Stimulated activated CD8-positive, alpha-beta memory T cell treated with anti-CD3 and anti-CD28 coated beads, Interleukin-15, amount 100 ng/mL, for 48 hours (primary cell): ENCODE measurements around the gene WDR90.

Experiments used
- DNase-seq, 2 donors: peaks; one replicate each; pipeline ENCODE4 v3.0.0-alpha.2; 2020; ENCODE audit warnings: low read depth in 2 of 2

WDR90 gene

DNA sequence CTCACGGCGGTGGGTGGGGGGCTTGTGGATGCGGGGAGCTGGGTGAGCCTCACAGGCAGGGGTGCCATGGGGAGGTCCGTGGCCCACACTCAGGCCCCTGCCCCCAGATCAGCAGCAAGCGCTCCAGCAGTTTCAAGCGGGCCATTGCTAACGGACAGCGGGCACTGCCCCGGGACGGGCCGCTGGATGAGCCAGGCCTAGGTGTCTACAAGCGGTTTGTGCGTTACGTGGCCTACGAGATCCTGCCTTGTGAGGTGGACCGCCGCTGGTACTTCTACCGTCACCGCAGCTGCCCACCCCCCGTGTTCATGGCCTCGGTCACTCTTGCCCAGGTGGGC is 27.4 kb downstream of the WDR90 start:
- DNase-seq, result no peak

DNA sequence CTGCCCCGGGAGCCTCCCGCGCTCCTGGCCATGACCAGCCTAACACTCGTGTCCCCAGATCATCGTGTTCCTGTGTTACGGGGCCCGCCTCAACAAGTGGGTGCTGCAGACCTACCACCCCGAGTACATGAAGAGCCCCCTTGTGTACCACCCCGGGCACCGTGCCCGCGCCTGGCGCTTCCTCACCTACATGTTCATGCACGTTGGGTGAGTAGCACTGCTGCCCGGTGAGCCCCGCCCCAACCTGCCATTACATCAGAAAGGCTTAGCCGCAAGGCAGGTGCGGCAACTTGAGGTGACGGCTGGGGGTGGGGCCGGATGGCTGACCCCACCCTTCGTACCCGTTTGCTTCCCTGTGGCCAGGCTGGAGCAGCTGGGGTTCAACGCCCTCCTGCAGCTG is 27.7 kb downstream of the WDR90 start:
- DNase-seq, result no peak

DNA sequence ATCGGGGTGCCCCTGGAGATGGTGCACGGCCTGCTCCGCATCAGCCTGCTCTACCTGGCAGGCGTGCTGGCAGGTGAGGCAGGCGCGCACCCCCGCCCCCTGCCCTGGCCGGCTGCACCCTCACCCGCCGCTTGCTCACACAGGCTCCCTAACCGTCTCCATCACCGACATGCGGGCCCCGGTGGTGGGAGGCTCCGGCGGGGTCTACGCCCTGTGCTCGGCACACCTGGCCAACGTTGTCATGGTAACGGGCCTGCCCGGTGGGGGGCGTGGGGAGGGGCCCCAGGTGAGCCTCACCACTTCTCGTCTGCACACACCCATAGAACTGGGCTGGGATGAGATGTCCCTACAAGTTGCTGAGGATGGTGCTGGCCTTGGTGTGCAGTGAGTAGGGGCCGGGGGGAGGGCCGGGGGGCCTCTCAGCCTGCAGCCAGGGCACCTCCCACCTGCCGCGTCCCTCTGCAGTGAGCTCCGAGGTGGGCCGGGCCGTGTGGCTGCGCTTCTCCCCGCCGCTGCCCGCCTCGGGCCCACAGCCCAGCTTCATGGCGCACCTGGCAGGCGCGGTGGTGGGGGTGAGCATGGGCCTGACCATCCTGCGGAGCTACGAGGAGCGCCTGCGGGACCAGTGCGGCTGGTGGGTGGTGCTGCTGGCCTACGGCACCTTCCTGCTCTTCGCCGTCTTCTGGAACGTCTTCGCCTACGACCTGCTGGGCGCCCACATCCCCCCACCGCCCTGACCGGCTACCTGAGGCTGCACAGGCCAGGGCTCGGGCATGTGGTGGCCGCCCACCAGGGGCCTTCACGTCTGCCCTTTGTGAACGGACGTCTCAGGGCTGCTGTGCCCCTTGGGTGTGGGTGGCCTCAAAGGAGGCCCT is 28.4 kb downstream of the WDR90 start:
- no peak for DNase-seq

DNA sequence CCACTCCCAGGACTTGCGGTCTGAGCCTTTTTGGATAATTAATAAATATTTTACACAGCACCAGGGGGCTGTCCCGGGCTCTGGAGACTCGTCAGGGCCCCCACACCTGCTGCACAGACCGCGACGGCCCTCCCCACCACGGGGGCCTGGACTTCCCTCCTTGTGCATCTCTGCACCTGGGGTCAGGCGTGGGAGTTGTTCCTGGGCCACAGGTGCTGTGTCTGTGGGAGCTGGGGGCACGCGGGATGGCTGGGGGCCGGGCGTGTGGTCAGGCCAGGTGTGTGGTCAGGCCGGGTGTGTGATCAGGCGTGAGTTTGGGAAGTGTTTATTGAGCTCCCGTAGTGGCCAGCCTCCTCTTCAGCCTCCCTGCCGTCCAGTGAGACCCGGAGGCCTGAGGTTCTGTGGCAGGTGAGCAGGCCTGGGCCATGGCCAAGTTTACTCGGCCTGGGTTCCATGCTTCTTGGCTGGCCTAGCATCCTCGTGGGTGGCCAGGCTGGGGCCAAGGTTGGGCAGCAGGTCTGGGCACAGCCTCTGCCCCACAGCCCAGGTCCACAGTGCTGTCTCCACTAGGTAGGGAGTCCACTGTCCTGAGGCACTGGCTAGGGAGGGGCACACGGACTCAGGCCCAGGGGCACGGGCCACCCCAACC is 29.2 kb downstream of the WDR90 start:
- DNase-seq, result no peak

DNA sequence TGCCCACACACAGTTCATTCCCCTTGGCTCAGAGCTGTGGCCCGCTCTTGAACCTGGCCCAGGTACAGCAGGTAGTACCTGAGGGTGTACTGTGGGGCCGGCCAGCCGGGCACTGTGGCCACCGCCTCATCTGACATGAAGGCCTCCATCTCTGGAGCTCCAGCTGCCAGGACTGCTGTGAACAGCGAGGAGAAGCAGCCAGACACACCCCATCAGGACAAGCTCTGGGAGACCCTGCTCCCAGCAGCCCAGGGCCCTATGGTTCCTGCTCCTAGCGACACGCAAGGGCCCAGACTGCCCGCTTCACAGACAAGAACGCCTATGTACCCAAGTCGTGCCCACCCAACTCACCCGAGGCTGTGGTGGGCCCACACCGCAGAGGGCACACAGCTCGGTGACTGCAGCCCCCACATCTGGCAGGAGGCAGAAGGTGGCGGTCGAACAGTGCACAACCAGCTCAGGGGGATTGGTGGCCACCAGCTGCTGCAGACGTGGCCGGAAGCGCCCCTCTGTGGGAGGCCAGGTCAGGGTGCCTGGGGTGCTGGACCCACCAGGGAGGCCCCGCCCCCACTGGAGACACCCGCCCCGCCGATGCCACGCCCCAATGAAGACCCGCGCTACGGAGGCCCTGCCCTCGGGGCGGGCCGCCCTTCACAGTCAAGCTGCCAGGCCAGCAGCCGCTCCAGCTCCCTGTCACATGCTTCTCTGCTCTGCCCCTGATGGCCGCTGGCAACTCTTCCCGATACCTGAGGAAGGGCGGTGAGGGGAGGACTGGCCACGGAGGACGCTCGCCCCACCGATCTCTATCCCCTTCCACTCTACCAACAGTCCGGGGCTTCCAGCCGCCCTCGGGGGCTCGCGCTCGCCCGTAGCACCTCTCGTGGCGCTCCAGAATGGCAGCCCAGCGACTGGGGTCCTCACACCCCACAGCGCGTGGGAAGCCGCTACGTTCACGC is 30.0 kb downstream of the WDR90 start:
- DNase-seq, result peak; percentile 49

DNA sequence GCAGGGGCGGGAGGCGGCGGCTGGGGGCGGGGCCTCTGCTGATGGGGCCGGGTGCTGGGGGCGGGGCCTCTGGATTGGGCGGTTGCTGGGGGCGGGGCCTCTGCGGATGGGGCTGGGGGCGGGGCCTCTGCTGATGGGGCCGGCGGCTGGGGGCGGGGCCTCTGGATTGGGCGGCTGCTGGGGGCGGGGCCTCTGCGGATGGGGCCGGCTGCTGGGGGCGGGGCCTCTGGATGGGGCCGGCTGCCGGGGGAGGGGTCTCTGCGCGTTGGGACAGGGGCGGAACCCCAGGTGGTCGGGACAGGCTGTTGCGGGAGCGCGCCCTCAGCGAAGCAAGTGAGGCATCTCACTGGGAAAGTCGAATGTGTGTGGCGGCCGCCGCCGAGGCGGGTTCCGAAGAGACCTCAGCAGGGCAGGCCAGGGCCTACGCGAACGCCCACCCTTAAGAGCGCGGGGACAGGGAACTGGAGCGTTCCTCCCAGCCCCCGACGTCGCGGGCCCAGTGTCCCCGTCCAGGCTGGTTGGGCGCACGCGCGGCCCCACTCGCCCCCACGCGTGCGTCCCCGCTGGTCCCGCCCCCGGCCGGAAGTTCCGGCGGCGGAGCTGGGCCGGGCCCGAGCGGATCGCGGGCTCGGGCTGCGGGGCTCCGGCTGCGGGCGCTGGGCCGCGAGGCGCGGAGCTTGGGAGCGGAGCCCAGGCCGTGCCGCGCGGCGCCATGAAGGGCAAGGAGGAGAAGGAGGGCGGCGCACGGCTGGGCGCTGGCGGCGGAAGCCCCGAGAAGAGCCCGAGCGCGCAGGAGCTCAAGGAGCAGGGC is 30.9 kb downstream of the WDR90 start, which contains the start of gene STUB1:
Gene STUB1 (plus strand): TSS at position 597 of the 811 bp plus-strand sequence. CDS start 116 bp downstream, at position 713.
- DNase-seq, result peak; percentile 79 to 86

DNA sequence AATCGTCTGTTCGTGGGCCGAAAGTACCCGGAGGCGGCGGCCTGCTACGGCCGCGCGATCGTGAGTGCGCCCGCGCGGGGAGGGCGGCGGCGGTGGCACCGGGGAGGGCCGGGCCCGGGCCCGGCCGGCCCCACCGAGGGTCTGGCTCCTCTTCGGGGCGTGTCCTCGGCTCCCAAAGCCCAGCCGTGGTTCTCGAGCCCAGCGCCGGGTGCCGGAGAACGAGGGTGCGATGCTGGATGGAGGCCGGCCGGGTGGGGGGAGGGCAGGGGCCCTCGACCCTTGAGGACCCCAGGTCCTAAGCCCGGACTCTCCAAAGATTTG is 31.4 kb downstream of the WDR90 start:
- DNase-seq, result no peak

DNA sequence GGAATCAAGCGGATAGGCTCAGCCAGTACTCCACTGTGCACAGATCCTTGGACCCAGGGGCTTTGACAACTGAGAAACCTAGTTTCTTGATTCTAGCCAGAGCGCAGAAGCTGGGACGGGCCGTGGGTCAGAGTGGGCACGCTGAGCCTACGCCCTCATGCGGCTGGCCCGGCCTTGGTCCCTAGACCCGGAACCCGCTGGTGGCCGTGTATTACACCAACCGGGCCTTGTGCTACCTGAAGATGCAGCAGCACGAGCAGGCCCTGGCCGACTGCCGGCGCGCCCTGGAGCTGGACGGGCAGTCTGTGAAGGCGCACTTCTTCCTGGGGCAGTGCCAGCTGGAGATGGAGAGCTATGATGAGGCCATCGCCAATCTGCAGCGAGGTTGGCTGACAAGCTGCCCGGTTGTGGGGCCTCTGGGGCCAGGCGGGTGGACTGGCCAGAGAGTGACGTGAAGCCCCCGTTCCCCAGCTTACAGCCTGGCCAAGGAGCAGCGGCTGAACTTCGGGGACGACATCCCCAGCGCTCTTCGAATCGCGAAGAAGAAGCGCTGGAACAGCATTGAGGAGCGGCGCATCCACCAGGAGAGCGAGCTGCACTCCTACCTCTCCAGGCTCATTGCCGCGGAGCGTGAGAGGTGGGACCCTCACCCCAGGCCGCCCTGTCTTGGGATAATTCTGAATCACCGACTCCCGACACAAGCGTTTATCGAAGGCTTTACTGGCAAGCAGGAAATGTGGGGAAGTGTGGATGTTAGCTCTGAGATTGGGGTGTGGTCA is 32.0 kb downstream of the WDR90 start:
- no peak for DNase-seq

DNA sequence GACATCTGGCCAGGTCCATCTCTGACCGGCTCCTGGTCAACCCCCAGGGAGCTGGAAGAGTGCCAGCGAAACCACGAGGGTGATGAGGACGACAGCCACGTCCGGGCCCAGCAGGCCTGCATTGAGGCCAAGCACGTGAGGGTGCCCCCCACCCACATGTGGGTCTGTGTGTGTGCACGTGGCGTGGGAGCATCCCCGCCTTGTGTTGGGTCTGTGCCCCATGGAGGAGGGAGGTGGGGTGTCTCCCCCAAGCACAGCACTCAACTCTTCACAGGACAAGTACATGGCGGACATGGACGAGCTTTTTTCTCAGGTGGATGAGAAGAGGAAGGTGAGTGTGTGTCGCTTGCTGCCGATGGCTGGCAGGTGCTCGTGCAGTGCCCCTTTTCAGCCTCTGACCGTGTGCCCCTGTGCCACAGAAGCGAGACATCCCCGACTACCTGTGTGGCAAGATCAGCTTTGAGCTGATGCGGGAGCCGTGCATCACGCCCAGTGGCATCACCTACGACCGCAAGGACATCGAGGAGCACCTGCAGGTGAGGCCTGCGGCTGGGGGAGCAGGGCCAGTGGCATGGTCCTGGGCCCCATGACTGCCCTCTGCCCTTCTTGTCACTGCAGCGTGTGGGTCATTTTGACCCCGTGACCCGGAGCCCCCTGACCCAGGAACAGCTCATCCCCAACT is 32.7 kb downstream of the WDR90 start:
- no peak for DNase-seq

DNA sequence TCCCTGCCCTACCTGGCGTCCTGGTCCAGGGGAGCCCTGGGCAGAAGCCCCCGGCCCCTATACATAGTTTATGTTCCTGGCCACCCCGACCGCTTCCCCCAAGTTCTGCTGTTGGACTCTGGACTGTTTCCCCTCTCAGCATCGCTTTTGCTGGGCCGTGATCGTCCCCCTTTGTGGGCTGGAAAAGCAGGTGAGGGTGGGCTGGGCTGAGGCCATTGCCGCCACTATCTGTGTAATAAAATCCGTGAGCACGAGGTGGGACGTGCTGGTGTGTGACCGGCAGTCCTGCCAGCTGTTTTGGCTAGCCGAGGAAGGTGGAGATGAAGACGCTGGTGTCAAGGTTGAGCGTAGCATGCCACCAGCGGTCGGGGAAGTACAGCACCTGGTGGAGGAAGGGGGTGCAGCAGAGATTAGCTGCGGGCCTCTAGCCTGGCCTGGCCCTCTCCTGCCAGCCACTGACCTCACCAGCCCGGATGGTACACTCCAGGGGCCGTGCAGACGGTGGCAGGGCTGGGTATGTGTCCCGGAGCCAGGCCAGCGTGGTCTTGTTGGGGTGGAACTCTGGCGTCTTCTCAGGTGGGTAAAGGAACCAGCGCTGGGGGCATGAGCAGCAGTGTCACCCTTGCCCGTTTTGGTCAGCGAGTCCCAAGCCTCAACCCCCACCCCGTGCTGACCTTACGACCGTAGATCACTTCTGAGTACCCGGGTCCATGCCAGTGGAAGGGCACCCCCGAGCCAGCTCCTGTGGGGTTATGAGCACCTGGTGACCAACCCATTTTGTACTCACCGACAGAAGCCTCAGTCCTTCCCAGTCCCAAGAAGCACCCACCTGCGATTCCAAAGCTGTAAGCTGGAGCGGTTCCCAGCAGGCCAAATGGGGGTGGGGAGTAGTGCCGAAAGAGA is 33.6 kb downstream of the WDR90 start:
- DNase-seq, result no peak

DNA sequence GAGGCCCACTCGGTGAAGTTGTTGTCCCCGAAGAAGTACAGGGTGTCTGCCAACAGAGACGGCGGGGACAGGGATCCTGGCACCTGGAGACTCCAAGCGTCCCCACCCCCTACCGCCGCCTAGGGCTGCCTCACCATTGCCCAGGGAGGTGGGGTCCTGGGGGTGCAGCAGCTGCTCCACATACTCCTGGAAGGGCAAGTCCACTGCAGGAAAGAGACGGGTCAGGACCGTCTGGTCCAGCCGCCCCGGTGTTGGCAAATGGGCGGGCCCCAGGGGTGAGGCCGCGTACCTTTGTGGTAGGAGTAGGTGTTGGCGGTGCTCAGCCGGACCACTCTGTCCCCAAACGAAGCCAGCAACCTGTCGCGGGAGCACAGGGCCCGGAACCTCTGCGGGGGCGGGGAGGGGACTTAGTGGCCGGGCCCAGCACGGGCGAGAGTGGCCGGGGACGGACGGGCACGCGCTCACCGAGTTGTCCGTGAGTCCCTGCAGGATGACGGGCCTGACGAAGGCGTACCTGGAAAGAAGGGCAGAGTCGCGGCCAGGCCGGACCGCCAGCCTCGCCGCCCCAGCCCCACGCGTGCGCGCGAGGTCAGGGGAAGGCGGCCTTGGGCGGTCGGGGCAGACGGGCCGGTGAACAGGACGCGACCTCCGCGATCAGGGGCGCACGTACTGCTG is 34.4 kb downstream of the WDR90 start:
- no peak for DNase-seq

DNA sequence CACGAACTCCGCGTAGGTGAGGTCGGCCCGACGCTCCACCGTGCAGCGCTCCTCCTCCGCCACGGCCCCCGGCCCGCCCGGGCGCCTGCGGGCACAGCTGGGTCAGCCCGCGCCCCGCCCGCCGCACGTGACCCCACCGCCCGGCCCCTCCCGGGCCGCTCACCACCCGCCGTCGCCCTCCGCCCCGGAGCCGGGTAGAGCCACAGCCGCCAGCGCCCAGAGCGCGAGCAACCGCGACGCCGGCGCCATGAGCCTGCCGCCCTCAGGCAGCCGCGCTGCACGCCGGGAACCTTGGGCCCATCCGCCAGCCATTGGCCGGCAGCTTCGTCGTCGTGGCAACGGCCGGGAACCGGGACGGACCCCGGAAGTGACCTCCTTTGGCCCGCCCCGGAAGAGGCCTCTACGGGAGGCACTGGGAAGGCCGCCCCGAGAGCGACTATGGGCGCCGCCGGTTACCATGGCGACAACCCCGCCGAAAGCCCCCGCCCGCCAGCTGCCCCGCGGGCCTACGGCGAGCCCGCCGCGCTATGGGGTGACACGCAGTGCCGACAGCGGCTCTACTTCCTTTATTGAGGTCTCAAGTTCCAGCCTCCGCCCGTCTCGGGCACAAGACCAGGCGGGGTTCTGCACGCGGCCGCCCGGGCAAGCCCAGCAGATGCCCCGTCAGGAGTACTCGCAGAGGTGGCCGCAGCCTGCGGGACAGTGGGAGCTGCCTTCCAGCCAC is 35.1 kb downstream of the WDR90 start, which contains the start of gene JMJD8:
Gene JMJD8 (minus strand): TSS at position 264 of the 724 bp plus-strand sequence. CDS start 15 bp downstream, at position 249.
- DNase-seq, result peak; percentile 98

DNA sequence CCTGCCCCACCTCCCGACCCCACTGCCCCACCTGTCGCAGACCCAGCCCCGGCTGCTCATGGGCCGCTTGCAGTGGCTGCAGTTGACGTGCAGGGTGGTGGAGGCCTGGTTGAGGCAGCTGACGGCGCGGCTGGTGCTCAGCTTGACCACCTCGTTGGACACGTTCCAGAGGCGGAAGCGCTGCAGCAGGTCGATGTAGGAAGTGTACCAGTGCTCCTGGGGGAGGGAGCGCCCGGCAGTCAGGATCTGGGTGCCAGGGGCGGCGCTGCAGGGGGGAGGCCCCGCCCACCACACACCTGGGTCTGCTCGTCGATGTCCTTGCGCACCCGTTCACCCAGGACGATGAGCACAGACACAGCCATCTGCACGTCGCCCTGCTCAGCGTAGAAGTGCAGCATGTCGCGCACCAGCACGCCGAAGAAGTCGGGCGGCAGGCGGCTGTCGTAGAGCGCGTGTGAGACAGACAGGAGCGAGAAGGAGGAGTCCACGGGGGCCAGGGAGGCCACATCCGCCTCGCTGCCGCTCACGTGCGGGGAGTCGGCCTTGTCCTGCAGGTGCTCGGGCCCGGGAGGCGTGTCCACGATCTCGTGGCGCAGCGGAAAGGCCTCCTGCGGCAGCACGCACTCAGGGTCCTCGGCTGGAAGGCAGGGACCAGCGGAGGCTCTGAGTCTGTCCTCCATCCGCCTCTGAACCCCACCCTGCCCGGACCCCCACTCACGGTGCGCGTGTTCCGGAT is 36.0 kb downstream of the WDR90 start:
- no peak for DNase-seq

DNA sequence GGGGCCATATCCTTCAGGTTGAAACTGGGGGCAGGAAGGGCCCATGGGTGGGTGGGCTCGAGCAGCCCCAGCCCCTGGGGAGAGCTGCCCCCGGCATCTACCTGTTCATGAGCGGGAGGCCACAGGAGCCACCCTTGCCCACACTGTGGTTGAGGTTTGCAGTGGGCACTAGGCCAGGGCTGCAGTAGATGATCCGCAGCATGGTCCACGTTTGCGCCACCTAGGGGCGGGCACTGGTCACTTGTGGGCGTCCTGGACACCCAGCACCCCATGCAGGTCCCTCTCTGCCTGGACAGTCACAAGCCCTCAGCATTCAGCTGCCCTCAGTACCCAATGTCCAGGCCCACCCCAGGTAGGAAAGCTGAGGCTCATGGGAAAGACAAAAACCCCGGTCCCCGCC is 36.8 kb downstream of the WDR90 start:
- DNase-seq, result no peak

DNA sequence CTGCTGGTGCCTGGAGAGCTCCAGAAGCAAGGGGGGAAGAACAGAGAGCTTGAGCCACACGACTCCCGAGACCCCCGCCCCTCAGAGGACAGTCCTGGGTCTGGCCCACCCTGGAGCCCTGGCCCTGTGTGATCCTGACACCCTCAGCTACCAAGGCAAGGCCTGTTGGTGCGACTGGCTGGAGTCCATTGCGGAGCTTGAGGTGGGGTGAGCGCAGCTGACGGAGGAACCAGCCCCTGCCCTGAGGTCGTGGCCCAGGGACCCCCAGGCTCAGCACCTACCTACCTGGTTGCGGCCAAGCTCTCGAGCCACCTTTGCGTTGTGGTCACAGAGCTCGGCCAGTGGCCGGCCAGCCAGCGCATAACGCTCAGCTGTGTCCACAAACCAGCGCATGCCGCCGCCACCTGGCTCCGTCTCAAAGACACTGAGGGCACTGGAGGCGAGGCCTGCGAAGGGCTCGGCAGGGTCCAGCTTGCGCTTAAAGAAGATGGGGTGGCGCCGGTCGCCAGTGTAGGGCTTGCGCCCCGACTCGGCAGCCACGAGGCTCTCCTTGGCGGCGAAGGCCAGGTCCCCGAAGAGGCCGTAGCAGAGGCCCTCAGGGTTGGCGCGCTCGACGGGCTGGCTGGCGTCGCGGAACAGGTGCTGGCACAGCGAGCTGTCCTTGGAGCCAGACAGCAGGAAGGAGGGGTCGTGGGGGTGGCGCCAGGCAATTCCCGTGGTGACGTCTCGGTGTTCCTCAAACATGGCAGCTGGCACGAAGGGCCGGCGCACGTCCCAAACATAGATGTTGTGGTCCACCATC is 37.5 kb downstream of the WDR90 start:
- no peak for DNase-seq

DNA sequence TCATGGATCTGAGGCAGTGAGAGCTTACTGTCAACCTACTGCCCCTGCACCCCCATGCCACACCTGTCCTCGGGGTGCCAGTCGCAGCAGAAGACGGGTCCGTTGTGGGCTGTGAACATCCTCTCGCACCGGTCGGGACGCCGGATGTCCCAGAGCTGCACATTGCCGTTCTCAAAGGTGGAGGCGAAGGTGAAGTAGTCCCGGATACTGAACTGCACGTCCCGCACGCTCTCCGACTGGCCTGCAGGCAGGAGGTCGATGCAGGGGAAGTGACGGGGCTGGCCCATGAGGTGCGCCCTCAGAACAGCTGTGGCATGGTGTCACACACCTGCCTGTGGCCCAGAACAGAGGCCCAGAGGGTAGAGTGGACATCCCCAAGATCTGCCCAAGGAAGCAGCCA is 38.3 kb downstream of the WDR90 start:
- no peak for DNase-seq
